ENCODE measurements around the gene HIPK2. TPM values are rescaled to one million over a fixed set of nuclear protein-coding genes. Genes with fewer than 3 reads are reported as not detected.
A peak's percentile ranks its signal among the peaks of the same experiment; 100 is the strongest.

Gene HIPK2
- total and polyA plus RNA-seq, 2 of the 4 experiments (the other 2 are of a cell fraction): 22.0 to 27.1 TPM

DNA sequence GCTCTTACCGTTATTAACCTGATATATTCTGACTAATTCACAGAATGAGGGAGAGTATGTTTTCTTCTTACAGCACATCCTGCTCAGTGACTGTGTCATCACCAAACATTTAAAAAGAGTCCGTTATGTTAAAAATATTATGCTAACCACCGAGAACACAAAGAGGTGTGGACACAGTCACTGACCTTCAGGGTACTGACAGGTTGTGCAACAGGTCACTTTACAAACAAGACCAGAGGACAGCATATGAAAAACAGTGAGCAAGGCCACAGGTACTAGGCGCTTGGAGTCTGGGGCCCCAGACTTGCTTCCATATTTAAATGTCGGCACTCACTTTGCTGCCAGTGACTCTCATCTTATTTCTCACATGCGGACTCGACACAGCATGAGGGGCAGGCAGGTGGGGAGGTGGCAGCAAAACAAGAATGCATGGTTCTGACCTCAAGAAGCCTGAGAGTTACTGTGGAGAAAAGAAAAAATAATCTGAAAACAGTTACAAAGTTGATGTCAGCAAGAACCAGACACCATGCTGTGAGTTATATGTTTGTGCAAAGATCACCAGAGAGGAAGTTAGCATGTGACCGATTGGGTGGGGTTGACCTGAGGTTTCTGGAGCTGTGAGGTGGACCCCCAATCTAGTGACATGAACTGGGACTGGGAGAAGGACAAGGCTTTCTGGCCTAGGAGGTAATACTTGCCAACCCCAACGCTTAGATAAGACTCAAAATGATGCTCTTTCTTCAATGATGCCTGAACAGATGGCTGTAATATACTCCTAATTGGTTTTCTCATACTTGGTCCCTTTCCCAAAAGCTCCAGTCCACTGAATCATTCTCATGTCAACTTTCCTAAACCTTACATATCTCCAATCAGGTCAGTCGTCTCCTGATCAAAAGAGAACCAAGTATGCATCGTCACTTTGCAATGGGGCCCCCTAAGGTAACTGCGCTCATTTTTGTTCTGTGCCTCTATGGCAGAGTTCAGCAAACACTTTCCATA lies 102.4 kb downstream of the HIPK2 start:
- TF ChIP-seq CEBPB (IDR thresholded peaks at IDR 0.05; ENCODE audit: low read depth, low read length) (peak; percentile 61), RAD21 (IDR thresholded peaks at IDR 0.05; ENCODE audit: low read length) (no peak)
- H3K4me1 ChIP-seq (ENCODE audit: control insufficient read depth, insufficient read depth, low read length): peaks cover 25% of the 10 kb centered on the region
- no peak overlapping the region for H3K4me2 ChIP-seq (ENCODE audit: low read depth, low read length)
- dilution Hi-C loops (cut with HindIII; ENCODE audit: low sequenced_read_pairs, unreplicated experiment): no loop called here
- no peak overlapping the region for H3K56ac ChIP-seq (ENCODE audit: extremely low read depth, insufficient read depth, low read length)
- H2AK9ac ChIP-seq (replicated peaks; ENCODE audit: low read depth, low read length, poor library complexity): peak overlapping the region; percentile 59
- peak overlapping the region; percentile 14 for H2AFZ ChIP-seq (replicated peaks; ENCODE audit: low read length, poor library complexity)
- H3K9ac ChIP-seq (ENCODE audit: low read depth, low read length): no peak overlapping the region
- peak overlapping the region; percentile 70 for H4K91ac ChIP-seq (ENCODE audit: insufficient read depth, low read depth, low read length)
- no peaks in the 10 kb centered on the region for H3K9me3 ChIP-seq (ENCODE audit: control insufficient read depth, insufficient read depth, low read length)
- H3K14ac ChIP-seq (replicated peaks; ENCODE audit: low read depth, low read length): peak overlapping the region; percentile 34
- intact Hi-C loops (cut with micrococcal nuclease): no loop called here
- in situ Hi-C loops (cut with MboI; ENCODE audit: low sequenced_read_pairs): no loop called here
- H4K8ac ChIP-seq (ENCODE audit: low read depth in 2 of 2, low read length in 2 of 2): peak overlapping the region; percentile 34 to 49; a peak in 3 of 4 replicates
- H4K20me1 ChIP-seq (ENCODE audit: insufficient read depth, low read length): peaks cover 32% of the 10 kb centered on the region
- peaks cover 19% of the 10 kb centered on the region for H3K36me3 ChIP-seq (ENCODE audit: control insufficient read depth, insufficient read depth, low read length)
- H2AK5ac ChIP-seq (ENCODE audit: low read depth, low read length): peak overlapping the region; percentile 79
- CTCF ChIA-PET: interaction anchor here (0.9 kb wide), 1 partner anchor 10 kb away, joined by 3 read pairs; no protein-coding TSS in a partner anchor
- peaks cover 28% of the 10 kb centered on the region for H3K9me1 ChIP-seq (ENCODE audit: insufficient read depth, low read length)
- POLR2A ChIA-PET (ENCODE audit: unreplicated experiment): no interaction called here
- no peaks in the 10 kb centered on the region for H3K27me3 ChIP-seq (ENCODE audit: control insufficient read depth, insufficient read depth, low read length)
- WGBS, 2 experiments (ENCODE audit: extremely low coverage in 2 of 2, insufficient read length in 1 of 2): 74% methylated on average over 4 of the region's 12 CpGs; no CpG with 5 or more reads in 1 of the 2 experiments
- H2BK5ac ChIP-seq (ENCODE audit: low read depth, low read length, poor library complexity, severe bottlenecking): peak overlapping the region; percentile 27
- no peak overlapping the region for H3K4me3 ChIP-seq (ENCODE audit: insufficient read depth, low read depth, low read length)
- DNase-seq (peak; percentile 38), ATAC-seq (ENCODE audit: low read depth) (no peak)
- no TSS peak for BruUV-seq (replicated peaks)
- peak overlapping the region; percentile 84 for H2BK120ac ChIP-seq (ENCODE audit: low read depth, low read length)
- no peak overlapping the region for H4K5ac ChIP-seq (ENCODE audit: low read depth, low read length)
- H3K27ac ChIP-seq (ENCODE audit: insufficient read depth, low read length): peak overlapping the region; percentile 36; the same call in 1 of the 2 replicates
- H3K18ac ChIP-seq (ENCODE audit: low read depth, low read length): no peak overlapping the region
- peak overlapping the region; percentile 85; the same call in 1 of the 2 replicates for H3K23ac ChIP-seq (ENCODE audit: low read depth, low read length)
- peaks cover 38 to 63% of the 10 kb centered on the region in 2 experiments for H3K79me1 ChIP-seq (ENCODE audit: low read depth in 1 of 2, low read length in 2 of 2)
- peak overlapping the region; percentile 67 for H2BK20ac ChIP-seq (ENCODE audit: low read depth, low read length)
- peak overlapping the region; percentile 79; the same call in 2 of the 3 replicates for H2BK15ac ChIP-seq (ENCODE audit: low read depth, low read length)
- peak overlapping the region; percentile 86 for H3K4ac ChIP-seq (ENCODE audit: low read depth, low read length)

Data from IMR-90 (cell line).